ENCODE data around the gene FXR2.

FXR2 gene

GRCh38 chr17:7557775-7558543 lies 56.7 kb downstream of the FXR2 start:
- no peak for DNase-seq (ENCODE audit: low read depth, low spot score)
- no peak for TF ChIP-seq CTCF (IDR thresholded peaks at IDR 0.05; ENCODE audit: insufficient read depth, low read length, missing control alignments)
- H3K4me3 ChIP-seq (ENCODE audit: low read depth, low read length) = no peak overlapping the region
- POLR2A ChIA-PET = interaction anchor here (0.6 kb wide), 2 partner anchors 164 to 234 kb away, joined by 3 read pairs; no protein-coding TSS in a partner anchor
- CTCF ChIA-PET = interaction anchor here (0.7 to 4.4 kb wide), 13 partner anchors 9 to 512 kb away, joined by 3 to 32 read pairs (median 3); partner anchors contain the start of genes TNFSF12, TP53 and WRAP53

- POLR2A ChIA-PET = interaction anchor here (0.6 kb wide), 1 partner anchor 164 kb away, joined by 3 read pairs; no protein-coding TSS in a partner anchor
- H3K4me3 ChIP-seq (ENCODE audit: low read depth, low read length) = no peak overlapping the region
- CTCF ChIA-PET = interaction anchor here (0.7 to 4.4 kb wide), 9 partner anchors 9 to 511 kb away, joined by 3 to 32 read pairs (median 3); partner anchors contain the start of gene TP53
- no peak for DNase-seq (ENCODE audit: low read depth, low spot score)
- TF ChIP-seq CTCF (IDR thresholded peaks at IDR 0.05; ENCODE audit: insufficient read depth, low read length, missing control alignments) = no peak
These were observed 57.4 kb downstream of the FXR2 start for GRCh38 chr17:7557147-7557764.

DNA sequence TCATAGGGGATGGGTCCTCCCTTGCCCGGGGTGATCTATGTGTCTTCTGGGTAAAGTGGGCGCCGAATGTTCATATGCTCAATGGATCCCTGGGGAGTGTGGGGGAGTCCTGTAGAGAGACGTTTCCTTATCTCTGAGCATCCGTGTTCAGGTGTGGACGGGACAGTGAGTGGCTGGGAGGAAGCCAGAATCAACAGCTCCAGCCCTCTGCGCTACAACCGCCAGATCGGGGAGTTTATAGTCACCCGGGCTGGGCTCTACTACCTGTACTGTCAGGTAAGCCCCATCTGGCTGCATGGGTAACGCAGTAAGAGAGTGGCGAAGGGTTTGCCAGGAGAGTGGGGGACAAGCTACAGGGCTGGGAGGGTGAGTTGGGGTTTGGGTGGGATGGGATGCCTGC lies 58.1 kb downstream of the FXR2 start:
- CTCF ChIA-PET = interaction anchor here (1.0 to 4.4 kb wide), 3 partner anchors 42 to 510 kb away, joined by 3 to 32 read pairs (median 3); no protein-coding TSS in a partner anchor
- DNase-seq (ENCODE audit: low read depth, low spot score) = no peak
- no peak for TF ChIP-seq CTCF (IDR thresholded peaks at IDR 0.05; ENCODE audit: insufficient read depth, low read length, missing control alignments)
- POLR2A ChIA-PET = no interaction called here
- no peak overlapping the region for H3K4me3 ChIP-seq (ENCODE audit: low read depth, low read length)

GRCh38 chr17:7555320-7555948 lies 59.3 kb downstream of the FXR2 start:
- ChIA-PET POLR2A (interaction anchor here (0.6 kb wide), 1 partner anchor 69 kb away, joined by 3 read pairs; no protein-coding TSS in a partner anchor), CTCF (interaction anchor here (1.2 to 4.4 kb wide), 3 partner anchors 21 to 47 kb away, joined by 3 to 32 read pairs (median 3); no protein-coding TSS in a partner anchor)
- H3K4me3 ChIP-seq (ENCODE audit: low read depth, low read length) = no peak overlapping the region
- no peak for TF ChIP-seq CTCF (IDR thresholded peaks at IDR 0.05; ENCODE audit: insufficient read depth, low read length, missing control alignments)
- DNase-seq (ENCODE audit: low read depth, low spot score) = no peak

- TF ChIP-seq CTCF (IDR thresholded peaks at IDR 0.05; ENCODE audit: insufficient read depth, low read length, missing control alignments) = no peak
- ChIA-PET POLR2A (no interaction called here), CTCF (interaction anchor here (1.4 to 13.4 kb wide), 2 partner anchors 35 to 39 kb away, joined by 3 to 77 read pairs; no protein-coding TSS in a partner anchor)
- DNase-seq (ENCODE audit: low read depth, low spot score) = no peak
- no peak overlapping the region for H3K4me3 ChIP-seq (ENCODE audit: low read depth, low read length)
These were observed 61.3 kb downstream of the FXR2 start for GRCh38 chr17:7553356-7553755.

Data from AG04449 (cell line).